ENCODE data around the gene C4BPA.

The C4BPA gene

DNA sequence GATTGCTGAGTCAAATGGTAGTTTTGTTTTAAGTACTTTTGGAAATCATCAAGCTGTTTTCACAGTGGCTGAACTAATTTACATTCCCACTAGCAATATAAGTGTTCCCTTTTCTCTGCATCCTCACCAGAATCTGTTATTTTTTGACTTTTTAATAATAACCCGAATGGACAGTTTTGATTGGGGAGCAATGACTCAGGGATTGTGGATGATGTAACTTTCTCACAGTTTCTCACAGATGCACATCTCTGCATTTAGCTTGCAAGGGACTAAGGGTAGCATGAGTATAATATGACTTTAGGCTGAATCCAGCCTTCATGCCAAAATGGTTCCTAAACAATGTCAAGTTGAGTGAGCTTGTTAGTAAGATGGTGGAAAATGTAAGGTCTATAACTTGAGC lies 90.2 kb downstream of the C4BPA start:
- DNase-seq = no peak

Data from cerebellar nuclear complex (tissue), 1 donor.